IMR-90 (cell line): ENCODE results near the gene AARSD1. TPM values are rescaled to one million over a fixed set of nuclear protein-coding genes. Genes with fewer than 3 reads are reported as not detected.

Experiments used
- ATAC-seq: fragments of 200-7000 bp; cut with Tn5 transposase; 2 replicates; pipeline ENCODE4 v1.9.1; 2020; ENCODE audit warnings: low read depth, mild to moderate bottlenecking, moderate library complexity
- BruUV-seq: library from RNA; stranded (reverse); fragments of 400-500 nt; replicated peaks from 2 replicates; lab custom pipeline; 2021; lab: Mats Ljungman, UMichigan
- CTCF ChIA-PET: fragments of 300-600 bp; formaldehyde crosslinking; extraction: SDS; loops from one replicate; lab custom pipeline; 2021; ENCODE audit warnings: antibody characterized with exemption; lab: Yijun Ruan, JAX
- POLR2A ChIA-PET: fragments of 300-600 bp; sonication (Branson Sonifier 250); formaldehyde crosslinking; loops from one replicate; lab custom pipeline; 2022; ENCODE audit warnings: antibody characterized with exemption; ENCODE audit not compliant: unreplicated experiment; lab: Charles Lee
- DNase-seq: peaks from one replicate; pipeline ENCODE4 v3.0.0; 2013
- H2AFZ ChIP-seq: replicated peaks from 2 replicates; pipeline ENCODE3; 2013; ENCODE audit warnings: low read length, mild to moderate bottlenecking; ENCODE audit not compliant: poor library complexity
- H2AK5ac ChIP-seq: 2 replicates; pipeline ENCODE4 v1.6.1; 2013; ENCODE audit warnings: low read depth, low read length, inconsistent platforms
- H2AK9ac ChIP-seq: replicated peaks from 2 replicates; pipeline ENCODE3; 2013; ENCODE audit warnings: mild to moderate bottlenecking, low read depth, low read length, moderate library complexity; ENCODE audit not compliant: poor library complexity
- H2BK120ac ChIP-seq: 2 replicates; pipeline ENCODE4 v1.6.1; 2013; ENCODE audit warnings: low read depth, low read length, inconsistent platforms
- H2BK15ac ChIP-seq: 3 replicates; pipeline ENCODE4 v1.6.1; 2013; ENCODE audit warnings: low read depth, low read length, inconsistent platforms
- H2BK20ac ChIP-seq: 2 replicates; pipeline ENCODE4 v1.6.1; 2013; ENCODE audit warnings: low read depth, mild to moderate bottlenecking, inconsistent platforms, low read length, moderate library complexity
- H2BK5ac ChIP-seq: 2 replicates; pipeline ENCODE4 v1.6.1; 2013; ENCODE audit warnings: mild to moderate bottlenecking, low read depth, low read length, inconsistent platforms; ENCODE audit not compliant: poor library complexity, severe bottlenecking
- H3K14ac ChIP-seq: replicated peaks from 2 replicates; pipeline ENCODE4 v1.6.1; 2013; ENCODE audit warnings: low read depth, low read length, inconsistent platforms
- H3K18ac ChIP-seq: 2 replicates; pipeline ENCODE4 v1.6.1; 2013; ENCODE audit warnings: low read depth, low read length, control low read depth
- H3K23ac ChIP-seq: 2 replicates; pipeline ENCODE4 v1.6.1; 2013; ENCODE audit warnings: low read depth, low read length, inconsistent platforms
- H3K27ac ChIP-seq: 2 replicates; pipeline ENCODE4 v1.5.1; 2013; ENCODE audit warnings: mild to moderate bottlenecking, control low read depth, low read length; ENCODE audit not compliant: insufficient read depth
- H3K27me3 ChIP-seq: 2 replicates; pipeline ENCODE4 v1.6.1; 2013; ENCODE audit warnings: low read length; ENCODE audit not compliant: control insufficient read depth, insufficient read depth
- H3K36me3 ChIP-seq: 2 replicates; pipeline ENCODE4 v1.6.1; 2013; ENCODE audit warnings: low read length, mixed read lengths; ENCODE audit not compliant: control insufficient read depth, insufficient read depth
- H3K4ac ChIP-seq: 2 replicates; pipeline ENCODE4 v1.6.1; 2013; ENCODE audit warnings: low read depth, low read length, inconsistent platforms
- H3K4me1 ChIP-seq: 2 replicates; pipeline ENCODE4 v1.6.1; 2013; ENCODE audit warnings: low read length, mixed read lengths; ENCODE audit not compliant: control insufficient read depth, insufficient read depth
- H3K4me2 ChIP-seq: 2 replicates; pipeline ENCODE4 v1.6.1; 2013; ENCODE audit warnings: low read depth, mild to moderate bottlenecking, control low read depth, low read length, moderate library complexity
- H3K4me3 ChIP-seq: 2 replicates; pipeline ENCODE4 v1.5.1; 2013; ENCODE audit warnings: low read depth, mild to moderate bottlenecking, control low read depth, low read length, moderate library complexity; ENCODE audit not compliant: insufficient read depth
- H3K56ac ChIP-seq: 2 replicates; pipeline ENCODE4 v1.6.1; 2013; ENCODE audit warnings: low read length, inconsistent platforms; ENCODE audit not compliant: insufficient read depth; ENCODE audit errors: extremely low read depth
- H3K79me1 ChIP-seq, 2 experiments: 2 replicates each; pipeline ENCODE4 v1.6.1; 2013; ENCODE audit warnings: low read length in 2 of 2, inconsistent platforms in 1 of 2, low read depth in 1 of 2
- H3K9ac ChIP-seq: 2 replicates; pipeline ENCODE4 v1.6.1; 2013; ENCODE audit warnings: low read depth, low read length, control low read depth
- H3K9me1 ChIP-seq: 2 replicates; pipeline ENCODE4 v1.6.1; 2013; ENCODE audit warnings: low read length, inconsistent platforms; ENCODE audit not compliant: insufficient read depth
- H3K9me3 ChIP-seq: 2 replicates; pipeline ENCODE4 v1.6.1; 2013; ENCODE audit warnings: low read length; ENCODE audit not compliant: control insufficient read depth, insufficient read depth
- H4K20me1 ChIP-seq: 2 replicates; pipeline ENCODE4 v1.6.1; 2013; ENCODE audit warnings: low read length, inconsistent platforms; ENCODE audit not compliant: insufficient read depth
- H4K5ac ChIP-seq: 2 replicates; pipeline ENCODE4 v1.6.1; 2013; ENCODE audit warnings: mild to moderate bottlenecking, low read depth, low read length, control low read depth
- H4K8ac ChIP-seq, 2 experiments: 2 replicates each; pipeline ENCODE4 v1.6.1; 2013; ENCODE audit warnings: low read depth in 2 of 2, low read length in 2 of 2, control low read depth in 1 of 2, inconsistent platforms in 1 of 2
- H4K91ac ChIP-seq: 2 replicates; pipeline ENCODE4 v1.6.1; 2013; ENCODE audit warnings: low read depth, low read length, inconsistent platforms; ENCODE audit not compliant: insufficient read depth
- BHLHE40 ChIP-seq: fragments of 150-350 bp; IDR thresholded peaks from 2 replicates; pipeline ENCODE4 v1.6.1; 2016; ENCODE audit warnings: mild to moderate bottlenecking, low read depth, low read length
- CEBPB ChIP-seq: IDR thresholded peaks from 2 replicates; pipeline ENCODE4 v1.6.1; 2012; ENCODE audit warnings: low read depth, low read length, improper control_type of control experiment
- FOS ChIP-seq: fragments of 150-350 bp; IDR thresholded peaks from 2 replicates; pipeline ENCODE4 v1.6.1; 2016; ENCODE audit warnings: low read depth, low read length
- RCOR1 ChIP-seq: IDR thresholded peaks from 2 replicates; pipeline ENCODE4 v1.6.1; 2012; ENCODE audit warnings: mild to moderate bottlenecking, low read length, improper control_type of control experiment; ENCODE audit not compliant: insufficient replicate concordance
- WGBS, 2 experiments: methylation state at CpG; one replicate each; pipeline versions ENCODE4 v1.1.5 to v1.1.7; 2013; ENCODE audit warnings: missing lambda C conversion rate in 2 of 2; ENCODE audit not compliant: insufficient read length in 1 of 2; ENCODE audit errors: extremely low coverage in 2 of 2; 5-methylcytosine and 5-hydroxymethylcytosine counted together
- dilution Hi-C: fragments of 300-500 bp; cut with HindIII; formaldehyde crosslinking; loops from one replicate; pipeline ENCODE4 v1.14.3; 2018; ENCODE audit warnings: low sequenced_read_pairs; ENCODE audit not compliant: unreplicated experiment
- in situ Hi-C: fragments of 300-500 bp; cut with MboI; formaldehyde crosslinking; loops from 3 replicates; pipeline ENCODE4 v1.14.3; 2019; ENCODE audit warnings: low sequenced_read_pairs, inconsistent platforms, mixed read lengths
- intact Hi-C: fragments of 100-400 bp; cut with micrococcal nuclease; formaldehyde crosslinking; loops from 2 replicates; pipeline ENCODE4 v1.10.0; 2022
- polyA plus RNA-seq, 3 experiments: library from polyadenylated mRNA; depleted of rRNA; stranded (reverse); fragments of >200 nt; gene quantifications; 2 replicates each; pipeline ENCODE4 v1.2.3, GENCODE V29; 2012; ENCODE audit warnings: low replicate concordance in 1 of 3
- total RNA-seq: library from RNA; depleted of rRNA; stranded (reverse); fragments of >200 nt; gene quantifications from 2 replicates; pipeline ENCODE4 v1.2.3, GENCODE V29; 2012
- TF ChIP-seq, protein P1 (sequence below): fragments of 150-350 bp; IDR thresholded peaks from 2 replicates; pipeline ENCODE4 v1.6.1; 2016; ENCODE audit warnings: low read depth, mild to moderate bottlenecking, low read length, moderate library complexity, borderline replicate concordance

The AARSD1 gene
- total and polyA plus RNA-seq, 2 of the 4 experiments (the other 2 are of a cell fraction) = 55.0 to 58.9 TPM

DNA sequence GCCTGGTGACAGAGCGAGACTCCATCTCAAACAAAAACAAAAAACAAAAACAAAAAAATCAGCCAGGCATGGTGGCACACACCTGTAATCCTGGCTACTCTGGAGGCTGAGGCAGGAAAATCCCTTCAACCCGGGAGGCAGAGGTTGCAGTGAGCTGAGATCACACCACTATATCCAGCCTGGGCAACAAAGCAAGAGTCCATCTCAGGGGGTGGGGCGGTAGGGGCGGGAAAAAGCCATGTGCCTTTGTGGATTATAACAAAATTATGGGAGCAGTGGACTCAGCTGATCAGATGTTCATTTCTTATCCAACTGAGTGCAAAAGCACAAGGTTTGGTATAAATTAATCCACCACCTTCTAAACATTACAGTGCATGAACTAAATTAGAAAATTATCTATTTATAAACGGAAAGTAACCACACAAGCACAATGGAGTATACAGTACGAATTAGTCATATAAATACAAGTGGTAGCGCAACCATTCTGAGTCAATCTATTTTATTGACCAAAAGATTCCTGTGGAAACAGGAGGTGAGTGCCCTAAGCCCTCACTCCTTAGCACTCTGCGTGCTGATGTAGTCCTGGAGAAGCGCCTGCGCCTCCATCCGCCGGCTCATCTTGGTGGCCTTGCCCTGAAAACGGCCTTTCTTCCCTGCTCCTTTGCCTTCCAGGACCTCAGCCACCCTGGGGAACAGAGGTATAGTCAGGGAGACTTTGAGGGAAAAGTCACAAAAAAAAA lies 14.0 kb downstream of the AARSD1 start:
- Histone ChIP-seq H3K4me2 (no peak overlapping the region), H3K23ac (no peak overlapping the region), H3K18ac (no peak overlapping the region), H3K56ac (no peak overlapping the region), H4K8ac (no peak overlapping the region), H3K4ac (no peak overlapping the region), H3K79me1 (no peaks in the 10 kb centered on the region), H3K36me3 (peaks cover 26% of the 10 kb centered on the region), H2AK9ac (no peak overlapping the region), H2BK5ac (no peak overlapping the region), H4K20me1 (peaks cover 32% of the 10 kb centered on the region), H2BK20ac (no peak overlapping the region), H3K27ac (no peak overlapping the region), H2BK120ac (no peak overlapping the region), H3K14ac (no peak overlapping the region), H3K4me1 (peaks cover 5% of the 10 kb centered on the region), H3K27me3 (no peaks in the 10 kb centered on the region), H3K9me3 (no peaks in the 10 kb centered on the region), H2AFZ (no peak overlapping the region), H2BK15ac (no peak overlapping the region), H4K5ac (no peak overlapping the region), H3K4me3 (no peak overlapping the region), H3K9ac (no peak overlapping the region), H4K91ac (no peak overlapping the region), H3K9me1 (0 out of 2 replicates have a peak, but pooled peaks cover 5% of the 10 kb centered on the region), H2AK5ac (no peak overlapping the region)
- in situ Hi-C loops = loop anchor here (25.0 kb wide), 1 partner anchor 112 kb away; no protein-coding TSS in a partner anchor
- intact Hi-C loops = no loop called here
- CTCF ChIA-PET = interaction anchor here (0.6 to 1.1 kb wide), 2 partner anchors 21 to 372 kb away, joined by 3 to 4 read pairs; no protein-coding TSS in a partner anchor
- POLR2A ChIA-PET = no interaction called here
- ATAC-seq (peak; percentile 89), DNase-seq (peak; percentile 86)
- BruUV-seq = no TSS peak
- dilution Hi-C loops = no loop called here
- TF ChIP-seq FOS = peak; percentile 61; the same call in 1 of the 2 replicates
- TF ChIP-seq, protein P1, sequence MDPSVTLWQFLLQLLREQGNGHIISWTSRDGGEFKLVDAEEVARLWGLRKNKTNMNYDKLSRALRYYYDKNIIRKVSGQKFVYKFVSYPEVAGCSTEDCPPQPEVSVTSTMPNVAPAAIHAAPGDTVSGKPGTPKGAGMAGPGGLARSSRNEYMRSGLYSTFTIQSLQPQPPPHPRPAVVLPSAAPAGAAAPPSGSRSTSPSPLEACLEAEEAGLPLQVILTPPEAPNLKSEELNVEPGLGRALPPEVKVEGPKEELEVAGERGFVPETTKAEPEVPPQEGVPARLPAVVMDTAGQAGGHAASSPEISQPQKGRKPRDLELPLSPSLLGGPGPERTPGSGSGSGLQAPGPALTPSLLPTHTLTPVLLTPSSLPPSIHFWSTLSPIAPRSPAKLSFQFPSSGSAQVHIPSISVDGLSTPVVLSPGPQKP = no peak
- peak; percentile 75 for TF ChIP-seq RCOR1
- peak; percentile 74 for TF ChIP-seq CEBPB
- TF ChIP-seq BHLHE40 = peak; percentile 61; the same call in 1 of the 2 replicates
- whole genome bisulfite sequencing, 2 experiments = no CpG with 5 or more reads among the region's 13 CpGs
